IPS-18c (cell line): ENCODE data around the gene DIPK1C.

Source experiments
- H3K4me3 ChIP-seq: 2 replicates; pipeline ENCODE4 v1.7.0; 2013; ENCODE audit warnings: low read depth, mild to moderate bottlenecking, low read length, moderate library complexity; ENCODE audit not compliant: insufficient read depth
- H3K9me3 ChIP-seq: one replicate; pipeline ENCODE4 v1.6.1; 2013; ENCODE audit warnings: mild to moderate bottlenecking, low read length, moderate library complexity; ENCODE audit not compliant: control insufficient read depth, insufficient read depth

Gene DIPK1C

DNA sequence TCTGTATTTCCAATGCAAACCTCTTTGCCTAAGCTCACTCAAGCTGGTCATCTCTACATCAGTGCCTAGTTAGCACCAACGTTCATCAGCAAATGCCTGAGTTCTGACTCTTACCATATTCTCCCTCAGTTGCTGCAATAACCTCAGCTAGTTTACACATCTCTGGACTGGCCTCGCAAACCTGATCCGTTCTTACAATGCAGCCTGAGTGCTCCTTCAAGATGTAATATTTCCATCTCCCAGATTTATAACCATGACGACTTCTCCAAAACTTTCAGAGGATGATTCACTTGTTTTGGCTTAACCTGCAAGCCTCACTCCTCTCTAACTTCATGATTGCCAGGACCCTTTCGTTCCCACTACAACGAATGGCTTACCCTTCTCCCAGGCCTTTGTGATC lies 69.7 kb downstream of the DIPK1C start:
- no peak overlapping the region for H3K4me3 ChIP-seq
- no peaks in the 10 kb centered on the region for H3K9me3 ChIP-seq
